ENCODE results near the gene CHRNB4.

Gene CHRNB4

GRCh38 chr15:78675206-78675605 lies 34.2 kb upstream of the CHRNB4 start:
- no peak for TF ChIP-seq CTCF (IDR thresholded peaks at IDR 0.05; ENCODE audit: insufficient read depth, missing control alignments)
- DNase-seq (ENCODE audit: insufficient read length, low spot score) = no peak
- FAIRE-seq = no peak

DNA sequence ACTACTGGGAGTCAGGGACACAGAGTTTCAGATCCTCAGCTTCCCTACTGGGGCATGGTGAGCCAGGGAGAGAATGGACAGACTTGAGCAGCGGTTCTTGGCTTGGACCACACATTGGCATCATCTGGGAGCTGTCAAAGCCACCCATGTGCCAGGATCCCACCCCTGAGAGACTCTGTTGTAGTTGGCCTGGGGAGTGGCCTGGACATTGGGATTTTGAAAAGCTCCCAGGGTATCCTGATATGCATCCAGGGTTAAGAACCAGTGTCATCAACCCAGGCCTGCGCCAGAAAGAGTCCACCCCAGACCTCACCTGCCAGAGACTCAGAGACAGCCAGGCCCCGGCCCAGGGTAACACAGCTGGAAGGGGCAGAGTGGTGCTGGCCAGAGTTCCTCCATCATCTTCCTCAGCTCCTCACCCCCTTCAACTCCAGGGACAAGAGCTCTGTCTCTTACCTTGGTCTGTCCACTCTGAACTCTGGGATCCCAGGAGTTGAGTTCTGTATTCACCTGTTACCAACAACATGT lies 33.0 kb upstream of the CHRNB4 start:
- DNase-seq (ENCODE audit: insufficient read length, low spot score) (no peak), FAIRE-seq (no peak)
- TF ChIP-seq CTCF (IDR thresholded peaks at IDR 0.05; ENCODE audit: insufficient read depth, missing control alignments) = no peak

DNA sequence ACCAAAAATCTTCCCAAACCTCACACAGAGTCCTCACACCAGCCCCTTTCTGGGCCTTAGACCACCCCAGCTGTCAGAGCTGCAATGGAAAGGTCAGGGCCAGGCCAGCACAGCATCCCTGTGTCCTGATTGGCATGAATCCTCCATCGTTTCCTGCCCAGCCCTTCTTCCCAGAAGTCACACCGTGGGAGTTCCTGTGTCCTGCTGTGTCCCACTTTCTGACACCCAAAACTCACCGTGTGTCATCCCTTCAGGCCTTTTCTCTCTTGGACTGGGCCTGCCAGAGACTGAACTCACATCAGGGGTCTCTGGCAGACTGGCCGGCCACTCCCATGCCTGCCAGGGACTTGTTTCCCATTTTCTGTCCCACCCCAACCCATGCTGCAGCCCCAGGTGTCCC lies 32.5 kb upstream of the CHRNB4 start:
- FAIRE-seq (no peak), DNase-seq (ENCODE audit: insufficient read length, low spot score) (no peak)
- TF ChIP-seq CTCF (IDR thresholded peaks at IDR 0.05; ENCODE audit: insufficient read depth, missing control alignments) = no peak

GRCh38 chr15:78672285-78673014 lies 31.4 kb upstream of the CHRNB4 start:
- no peak for FAIRE-seq
- no peak for DNase-seq (ENCODE audit: insufficient read length, low spot score)
- no peak for TF ChIP-seq CTCF (IDR thresholded peaks at IDR 0.05; ENCODE audit: insufficient read depth, missing control alignments)

DNA sequence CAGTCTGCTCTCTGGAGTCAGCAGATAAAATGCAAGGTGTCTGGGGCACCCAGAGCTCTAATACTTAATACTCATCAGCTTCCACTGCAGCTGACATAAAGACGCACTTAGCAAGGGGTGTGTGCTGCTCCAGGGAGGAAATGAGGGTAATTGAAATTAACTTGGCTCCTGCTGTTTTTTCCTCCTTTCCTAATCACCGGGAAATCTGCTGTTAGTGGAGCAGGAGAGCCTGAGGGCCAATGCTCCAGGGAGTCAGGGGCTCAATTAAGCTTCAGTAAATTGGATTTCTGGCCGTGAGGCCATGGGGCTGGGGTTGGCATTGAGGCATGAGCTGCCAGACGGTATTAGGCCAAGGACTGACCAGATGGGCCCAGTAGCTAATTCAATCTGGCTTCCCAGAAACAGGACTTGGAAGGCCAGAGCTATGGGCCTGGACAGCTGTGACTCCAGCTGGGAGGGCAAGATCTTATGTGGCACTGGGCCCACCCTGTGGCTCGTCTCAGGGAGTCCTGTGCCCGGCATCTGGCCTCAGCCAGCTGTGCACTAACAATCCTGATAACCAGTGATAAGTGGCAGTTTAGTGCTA lies 30.7 kb upstream of the CHRNB4 start:
- TF ChIP-seq CTCF (IDR thresholded peaks at IDR 0.05; ENCODE audit: insufficient read depth, missing control alignments) = no peak
- peak; percentile 69 for DNase-seq (ENCODE audit: insufficient read length, low spot score)
- FAIRE-seq = peak; percentile 80

DNA sequence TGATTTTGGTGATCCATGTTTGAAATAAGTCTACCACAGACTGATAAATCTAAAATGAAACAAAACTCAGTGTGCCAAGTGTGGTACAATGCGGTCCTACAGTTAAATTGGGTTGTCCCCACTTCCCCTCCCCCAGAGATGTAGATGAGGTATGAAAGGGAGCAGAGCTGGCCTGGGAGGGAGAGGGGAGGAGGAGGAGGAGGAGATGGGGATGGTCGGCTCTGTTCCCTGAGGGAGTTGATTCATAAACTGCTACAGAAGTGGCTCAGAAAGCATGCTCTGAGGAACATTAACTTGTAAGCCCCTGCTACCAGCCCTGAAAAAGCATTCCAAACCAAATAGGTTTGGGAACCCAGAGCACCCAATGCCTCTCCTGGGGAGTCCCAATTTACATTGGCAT lies 28.0 kb upstream of the CHRNB4 start:
- DNase-seq (ENCODE audit: insufficient read length, low spot score) (no peak), FAIRE-seq (no peak)
- TF ChIP-seq CTCF (IDR thresholded peaks at IDR 0.05; ENCODE audit: insufficient read depth, missing control alignments) = no peak
